GM19455 (cell line): ENCODE data around the gene FEN1.
A peak's percentile ranks its signal among the peaks of the same experiment; 100 is the strongest.

ENCODE experiments used
- ATAC-seq: cut with Tn5 transposase; IDR thresholded peaks from one replicate; pipeline ENCODE4 v1.9.1; 2021; ENCODE audit not compliant: unreplicated experiment

FEN1 gene

DNA sequence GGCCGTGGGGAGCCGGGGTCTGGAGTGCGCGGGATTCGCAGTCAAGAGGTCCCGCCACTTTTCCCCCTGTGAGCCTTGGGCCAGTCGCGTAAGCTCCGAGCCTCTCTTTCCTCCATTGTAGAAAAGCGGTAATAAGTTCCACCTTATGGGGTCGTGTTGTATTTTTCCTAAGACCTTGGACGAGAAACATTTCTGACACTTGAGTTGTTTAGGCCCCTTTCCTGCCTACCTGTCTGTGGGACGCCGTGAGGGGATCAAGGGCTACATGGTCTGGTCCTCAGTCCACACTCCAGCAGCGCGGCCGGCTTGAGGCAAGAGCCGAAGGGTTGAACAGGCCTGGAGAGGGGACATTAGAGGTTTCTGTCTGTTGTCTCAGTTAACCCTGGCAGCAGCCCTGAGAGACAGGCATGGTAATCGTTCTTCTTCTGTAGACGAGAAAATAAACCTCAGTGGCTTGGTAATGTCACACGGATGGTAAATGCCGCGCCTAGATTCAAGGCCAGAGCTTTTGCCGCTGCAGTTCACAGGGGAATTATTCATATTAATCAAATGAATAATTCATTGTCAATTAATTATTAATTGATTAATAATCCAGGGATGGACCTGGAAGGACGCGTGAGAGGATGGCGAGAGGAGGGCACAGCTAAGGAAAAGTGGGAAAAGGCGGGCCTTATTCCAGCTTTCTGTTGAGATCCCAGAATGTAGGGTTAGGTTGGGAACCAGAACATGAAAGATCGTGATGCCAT is 545 bp downstream of the FEN1 start:
- peak; percentile 29 for ATAC-seq

DNA sequence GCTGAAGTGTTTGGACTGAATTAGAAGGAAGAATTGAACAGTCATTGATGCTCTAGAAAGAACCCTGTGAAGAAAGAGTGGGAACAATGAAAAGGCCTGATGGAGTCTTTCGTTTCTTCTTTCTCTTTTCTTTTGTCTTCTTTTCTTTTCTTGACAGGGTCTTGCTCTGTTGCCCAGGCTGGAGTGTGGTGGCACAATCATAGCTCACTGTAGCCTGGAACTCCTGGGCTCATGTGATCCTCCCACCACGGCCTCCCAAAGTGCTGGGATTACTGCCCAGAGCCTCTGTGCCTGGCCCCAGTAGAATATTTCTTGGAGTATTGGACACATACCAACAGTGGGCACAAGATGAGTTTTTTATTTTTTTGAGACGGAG is 1.1 kb downstream of the FEN1 start:
- no peak for ATAC-seq

DNA sequence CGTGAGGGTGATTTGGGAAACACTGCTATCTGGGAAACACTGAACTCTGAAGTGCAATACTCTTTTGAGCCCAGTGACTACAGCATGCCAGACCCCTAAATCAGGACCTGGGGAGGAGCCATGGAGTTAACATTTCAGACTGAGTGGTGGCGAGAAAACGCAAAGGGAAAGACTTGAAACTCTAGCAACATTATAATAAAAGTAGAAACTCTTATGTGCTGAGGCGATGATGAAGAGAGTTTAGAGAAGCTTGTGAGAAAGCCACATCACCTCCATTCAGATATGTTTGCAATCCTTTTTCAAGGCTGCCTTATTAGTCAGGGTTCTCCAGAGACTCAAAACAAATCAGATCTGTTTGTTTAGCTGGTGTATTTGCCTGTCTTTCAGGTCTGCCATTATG is 1.9 kb downstream of the FEN1 start:
- no peak for ATAC-seq

DNA sequence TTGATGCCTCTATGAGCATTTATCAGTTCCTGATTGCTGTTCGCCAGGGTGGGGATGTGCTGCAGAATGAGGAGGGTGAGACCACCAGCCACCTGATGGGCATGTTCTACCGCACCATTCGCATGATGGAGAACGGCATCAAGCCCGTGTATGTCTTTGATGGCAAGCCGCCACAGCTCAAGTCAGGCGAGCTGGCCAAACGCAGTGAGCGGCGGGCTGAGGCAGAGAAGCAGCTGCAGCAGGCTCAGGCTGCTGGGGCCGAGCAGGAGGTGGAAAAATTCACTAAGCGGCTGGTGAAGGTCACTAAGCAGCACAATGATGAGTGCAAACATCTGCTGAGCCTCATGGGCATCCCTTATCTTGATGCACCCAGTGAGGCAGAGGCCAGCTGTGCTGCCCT is 2.7 kb downstream of the FEN1 start:
- no peak for ATAC-seq

DNA sequence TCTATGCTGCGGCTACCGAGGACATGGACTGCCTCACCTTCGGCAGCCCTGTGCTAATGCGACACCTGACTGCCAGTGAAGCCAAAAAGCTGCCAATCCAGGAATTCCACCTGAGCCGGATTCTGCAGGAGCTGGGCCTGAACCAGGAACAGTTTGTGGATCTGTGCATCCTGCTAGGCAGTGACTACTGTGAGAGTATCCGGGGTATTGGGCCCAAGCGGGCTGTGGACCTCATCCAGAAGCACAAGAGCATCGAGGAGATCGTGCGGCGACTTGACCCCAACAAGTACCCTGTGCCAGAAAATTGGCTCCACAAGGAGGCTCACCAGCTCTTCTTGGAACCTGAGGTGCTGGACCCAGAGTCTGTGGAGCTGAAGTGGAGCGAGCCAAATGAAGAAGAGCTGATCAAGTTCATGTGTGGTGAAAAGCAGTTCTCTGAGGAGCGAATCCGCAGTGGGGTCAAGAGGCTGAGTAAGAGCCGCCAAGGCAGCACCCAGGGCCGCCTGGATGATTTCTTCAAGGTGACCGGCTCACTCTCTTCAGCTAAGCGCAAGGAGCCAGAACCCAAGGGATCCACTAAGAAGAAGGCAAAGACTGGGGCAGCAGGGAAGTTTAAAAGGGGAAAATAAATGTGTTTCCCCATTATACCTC is 3.3 kb downstream of the FEN1 start:
- ATAC-seq, result no peak

- ATAC-seq, result no peak
Observed at GRCh38 chr11:61797263-61797944, 4.7 kb downstream of the FEN1 start.

- no peak for ATAC-seq
Observed at GRCh38 chr11:61799665-61800284, 7.1 kb downstream of the FEN1 start.

DNA sequence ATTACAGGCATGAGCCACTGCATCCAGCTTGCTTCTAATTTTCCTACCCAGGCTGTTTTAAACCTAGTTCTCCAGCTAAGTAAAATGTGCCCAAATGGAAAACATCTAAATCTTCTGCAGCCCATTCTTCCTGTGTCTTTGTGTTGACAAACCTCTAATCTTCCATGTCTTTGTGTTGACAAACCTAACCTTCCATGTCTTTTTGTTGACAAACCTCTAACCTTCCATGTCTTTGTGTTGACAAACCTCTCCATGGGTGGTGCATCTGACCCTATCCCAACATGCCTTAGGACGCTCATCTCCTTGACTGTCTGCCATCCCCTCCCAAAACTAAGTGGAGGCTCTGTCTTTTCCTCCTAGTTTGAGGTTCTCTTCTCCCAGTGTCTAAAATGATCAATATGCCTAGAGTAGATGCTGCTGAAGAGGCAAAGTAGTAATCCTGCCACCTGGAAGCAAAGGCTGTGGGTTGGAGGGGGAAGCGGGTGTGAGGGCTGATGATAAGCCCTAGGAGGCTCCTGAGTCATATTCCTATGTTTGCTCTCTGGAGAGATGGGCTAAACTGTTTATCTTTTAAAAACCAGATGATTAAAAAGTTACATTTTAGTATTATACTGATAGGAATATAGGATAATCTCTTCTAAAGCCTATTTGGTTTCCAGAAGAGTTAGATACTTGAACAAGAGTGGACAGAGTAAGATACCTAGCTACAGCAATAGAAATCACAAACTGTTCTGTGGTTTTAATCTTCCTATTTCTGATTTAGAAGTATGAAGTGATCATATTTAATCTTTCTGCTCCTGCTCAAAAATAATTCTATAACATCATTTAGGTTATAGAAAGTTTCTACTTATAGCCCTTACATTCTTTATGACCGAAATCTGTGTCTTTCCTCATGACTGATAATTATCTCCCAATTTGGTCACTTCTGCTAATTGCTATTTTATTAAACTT is 7.9 kb downstream of the FEN1 start:
- ATAC-seq, result no peak

DNA sequence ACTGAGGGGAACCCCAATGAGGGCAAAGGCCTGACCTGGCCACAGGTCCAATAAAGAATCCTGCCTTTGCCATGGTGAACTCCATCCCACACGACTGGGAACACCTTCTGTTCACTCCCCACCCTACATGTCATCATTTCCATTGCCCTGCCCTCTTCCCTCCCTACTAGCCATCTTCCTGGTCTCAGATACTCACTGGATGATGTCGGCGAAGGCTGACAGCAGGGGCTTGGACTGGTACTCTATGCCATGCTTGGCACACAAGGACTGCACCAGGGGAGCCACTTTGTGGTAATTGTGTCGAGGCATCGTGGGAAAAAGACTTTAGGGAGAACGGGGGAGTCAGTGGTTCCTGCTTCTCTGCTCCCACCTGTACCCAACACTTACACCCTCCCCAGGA is 9.9 kb downstream of the FEN1 start:
- ATAC-seq, result no peak

DNA sequence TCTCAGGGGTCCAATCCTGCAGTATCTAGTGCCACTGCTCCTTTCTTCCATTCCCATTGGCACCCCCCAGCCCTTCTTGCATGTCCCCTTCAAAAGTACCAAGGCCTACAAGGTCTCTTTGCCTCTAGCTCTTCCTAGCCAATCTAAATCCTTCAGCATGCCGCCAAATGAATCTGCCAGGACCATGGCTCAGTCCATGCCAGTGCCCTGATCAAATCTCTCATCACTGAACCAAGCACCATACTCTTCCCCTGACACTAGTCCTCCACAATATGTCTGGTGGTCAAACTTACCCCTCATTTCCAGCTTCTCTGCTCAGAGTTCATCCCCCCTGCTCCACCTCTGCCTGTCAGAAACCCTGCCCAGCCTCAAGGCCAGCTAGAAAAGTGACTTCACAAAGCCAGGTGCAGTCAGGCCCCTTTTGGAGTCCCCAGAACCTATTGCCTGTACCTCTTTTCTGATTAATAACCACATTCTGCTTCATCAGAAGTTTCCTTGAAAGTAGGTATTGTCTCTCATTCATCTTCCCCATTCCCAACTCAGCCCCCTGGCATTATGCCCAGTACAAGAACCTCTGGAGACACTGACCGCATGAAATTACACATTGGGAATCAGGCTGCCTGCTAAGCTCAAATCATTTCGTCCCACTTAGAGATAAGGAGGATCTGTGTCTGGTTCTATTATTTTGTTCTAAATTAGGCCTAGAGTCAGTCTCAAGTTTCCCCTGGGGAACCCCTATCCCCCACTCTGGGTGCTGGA is 11.4 kb downstream of the FEN1 start:
- ATAC-seq, result no peak

DNA sequence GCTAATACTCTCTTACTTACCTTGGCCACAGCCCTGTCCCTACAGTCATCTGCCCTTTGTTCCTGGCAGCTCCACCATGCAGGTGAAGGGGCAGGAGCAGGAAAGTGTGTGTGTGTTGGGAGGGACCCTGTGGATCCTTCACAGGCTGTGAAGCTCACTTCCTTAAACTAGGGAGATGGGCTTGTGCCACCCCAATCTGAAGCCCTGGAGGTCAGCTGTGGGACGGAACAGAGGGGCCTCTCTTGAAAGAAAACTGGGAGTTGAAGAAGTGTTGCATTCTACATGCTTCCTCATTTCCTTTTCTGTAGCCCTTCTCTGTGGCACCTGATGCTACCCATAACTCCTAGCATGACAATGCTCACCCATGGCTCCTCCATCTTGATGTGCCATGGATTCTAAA is 12.4 kb downstream of the FEN1 start:
- no peak for ATAC-seq

GRCh38 chr11:61806785-61807184 is 14.1 kb downstream of the FEN1 start:
- ATAC-seq, result no peak

GRCh38 chr11:61810671-61811175 is 18.0 kb downstream of the FEN1 start:
- ATAC-seq, result no peak

- ATAC-seq, result no peak
Observed at GRCh38 chr11:61811831-61812230, 19.1 kb downstream of the FEN1 start.

DNA sequence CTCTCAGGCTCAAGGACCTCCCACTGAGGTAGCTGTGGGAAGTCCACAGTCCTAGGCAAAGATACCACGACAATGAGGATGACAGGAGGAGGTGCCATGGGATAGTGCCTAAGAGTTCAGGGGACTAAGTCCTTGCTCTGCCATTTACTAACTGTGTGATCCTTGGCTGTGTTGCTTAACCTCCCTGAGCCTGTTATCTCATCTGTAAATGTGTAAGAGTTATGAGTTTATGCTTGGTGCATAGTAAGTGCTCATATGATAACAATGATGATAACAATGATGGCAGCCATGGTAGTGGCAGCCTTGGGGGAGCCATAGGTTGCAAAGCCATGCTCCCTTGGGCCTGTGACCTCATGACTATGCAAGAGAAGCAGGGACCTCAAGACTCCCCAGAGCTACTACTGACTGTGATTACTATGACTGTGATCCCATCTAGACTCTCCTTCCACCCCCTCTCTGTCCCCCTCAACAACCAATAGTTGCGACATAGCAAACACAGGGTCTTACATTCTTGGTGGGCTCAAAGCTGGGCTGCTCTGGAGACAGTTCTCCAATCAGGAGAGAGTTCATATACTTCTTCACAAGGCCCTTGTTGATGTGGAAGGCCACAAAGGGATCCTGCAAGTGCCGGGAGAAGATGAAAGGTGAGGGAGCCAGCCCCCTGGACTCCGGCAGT is 20.2 kb downstream of the FEN1 start:
- no peak for ATAC-seq

- ATAC-seq, result no peak
Observed at GRCh38 chr11:61814247-61814957, 21.7 kb downstream of the FEN1 start.

- peak; percentile 47 for ATAC-seq
Observed at GRCh38 chr11:61814958-61815789, 22.5 kb downstream of the FEN1 start.
